Stimulated activated CD4-positive, alpha-beta T cell treated with anti-CD3 and anti-CD28 coated beads, Interleukin-4, amount 100 ng/mL, for 4 hours (primary cell): ENCODE measurements around the gene RABGAP1L.
"Not testable (repeated sequence)": the region's sequence is repeated elsewhere in the genome, so short reads cannot be mapped to it uniquely, and the experiment has no call there.

ENCODE experiments used
- DNase-seq, 2 experiments: peaks; one replicate each; pipeline ENCODE4 v3.0.0-alpha.2; 2020

RABGAP1L gene

GRCh38 chr1:174204697-174205308, 45.5 kb downstream of the RABGAP1L start:
- DNase-seq, result no peak

DNA sequence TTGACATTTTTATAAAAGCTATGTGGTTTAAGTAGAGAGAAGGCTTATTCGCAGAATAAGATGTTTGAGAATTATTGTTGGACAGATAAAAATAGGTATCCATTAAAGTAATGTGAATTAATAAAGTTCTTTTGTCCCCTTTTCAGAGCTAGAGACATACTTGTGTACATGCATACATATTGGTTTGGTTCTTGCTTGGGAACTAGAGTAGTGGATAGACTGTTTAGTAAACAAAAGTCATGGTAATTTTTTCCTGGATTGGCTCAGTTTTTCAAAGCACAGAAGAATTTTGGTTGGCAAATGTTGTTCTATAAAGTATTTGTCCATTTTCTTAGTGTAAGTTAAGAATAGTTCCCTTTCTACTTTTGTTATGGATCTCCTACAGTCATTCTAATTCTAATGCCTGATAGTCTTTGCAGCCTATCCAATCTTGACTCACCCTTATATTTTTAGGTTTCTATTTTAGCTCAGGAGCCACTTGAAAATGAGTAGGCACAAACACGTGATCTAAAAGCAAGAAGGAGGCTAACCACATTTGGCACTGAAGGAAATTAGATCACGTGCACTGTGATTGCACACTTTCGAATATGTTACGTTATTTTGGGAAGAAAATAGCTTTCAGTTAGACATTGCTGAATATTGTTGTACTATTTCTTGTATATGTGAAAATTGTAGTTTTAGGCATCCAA, 47.0 kb downstream of the RABGAP1L start:
- no peak for DNase-seq

- no peak for DNase-seq
These were observed 50.2 kb downstream of the RABGAP1L start for GRCh38 chr1:174209347-174210187.

DNA sequence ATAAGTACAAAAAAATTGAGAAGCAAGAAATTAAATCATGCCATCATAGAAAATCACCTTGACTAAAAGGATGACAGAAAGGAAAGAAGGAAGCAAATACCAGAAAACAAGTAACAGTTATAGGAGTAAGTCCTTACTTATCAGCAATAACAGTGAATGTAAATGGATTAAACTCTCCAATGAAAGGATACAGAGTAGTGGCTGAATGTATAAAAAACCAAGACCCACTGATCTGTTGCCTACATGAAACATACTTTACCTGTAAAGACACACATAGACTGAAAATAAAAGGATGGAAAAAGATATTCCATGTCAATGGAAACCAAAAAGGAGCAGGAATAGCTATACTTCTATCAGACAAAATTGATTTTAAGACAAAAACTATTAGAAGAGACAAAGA, 52.2 kb downstream of the RABGAP1L start:
- DNase-seq, result no peak

- no peak for DNase-seq
These were observed 56.4 kb downstream of the RABGAP1L start for GRCh38 chr1:174215766-174216165.

DNA sequence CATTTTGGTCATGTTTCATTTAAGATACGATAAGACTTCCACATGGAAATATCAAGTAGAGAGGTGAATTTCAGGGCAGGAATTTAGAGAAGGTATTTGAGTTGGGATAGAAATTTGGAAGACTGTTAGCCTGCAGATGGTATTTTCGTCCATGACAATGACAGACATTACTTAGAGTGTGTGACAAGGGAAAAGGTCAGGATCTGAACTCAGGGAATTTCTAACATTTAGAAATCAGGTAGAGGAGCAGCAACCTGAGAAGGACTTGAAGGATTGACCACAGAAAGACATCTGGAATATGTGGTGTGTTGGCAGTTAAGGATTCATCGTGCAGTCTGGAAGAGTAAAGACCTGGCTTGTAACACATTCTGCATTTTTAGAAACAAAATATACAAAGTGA, 57.9 kb downstream of the RABGAP1L start:
- DNase-seq, result no peak

GRCh38 chr1:174217787-174218574, 58.7 kb downstream of the RABGAP1L start:
- DNase-seq, result no peak

DNA sequence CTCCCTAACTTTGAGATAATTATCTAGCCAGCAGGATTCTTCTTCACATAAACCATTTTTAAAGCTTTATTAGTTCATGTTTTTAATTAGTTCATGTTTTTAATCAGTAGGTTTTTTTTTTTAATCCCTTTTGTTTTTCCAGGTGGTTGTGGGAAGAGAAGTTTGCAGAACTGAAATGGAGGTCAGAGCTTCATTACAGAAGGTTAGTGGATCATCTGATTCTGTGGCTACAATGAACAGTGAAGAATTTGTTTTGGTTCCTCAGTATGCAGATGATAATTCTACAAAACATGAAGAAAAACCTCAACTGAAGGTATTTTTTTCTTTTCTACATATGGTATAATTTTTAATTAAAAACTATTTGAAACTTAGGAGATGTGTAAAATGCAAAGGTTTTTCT, 59.7 kb downstream of the RABGAP1L start:
- DNase-seq, result no peak

DNA sequence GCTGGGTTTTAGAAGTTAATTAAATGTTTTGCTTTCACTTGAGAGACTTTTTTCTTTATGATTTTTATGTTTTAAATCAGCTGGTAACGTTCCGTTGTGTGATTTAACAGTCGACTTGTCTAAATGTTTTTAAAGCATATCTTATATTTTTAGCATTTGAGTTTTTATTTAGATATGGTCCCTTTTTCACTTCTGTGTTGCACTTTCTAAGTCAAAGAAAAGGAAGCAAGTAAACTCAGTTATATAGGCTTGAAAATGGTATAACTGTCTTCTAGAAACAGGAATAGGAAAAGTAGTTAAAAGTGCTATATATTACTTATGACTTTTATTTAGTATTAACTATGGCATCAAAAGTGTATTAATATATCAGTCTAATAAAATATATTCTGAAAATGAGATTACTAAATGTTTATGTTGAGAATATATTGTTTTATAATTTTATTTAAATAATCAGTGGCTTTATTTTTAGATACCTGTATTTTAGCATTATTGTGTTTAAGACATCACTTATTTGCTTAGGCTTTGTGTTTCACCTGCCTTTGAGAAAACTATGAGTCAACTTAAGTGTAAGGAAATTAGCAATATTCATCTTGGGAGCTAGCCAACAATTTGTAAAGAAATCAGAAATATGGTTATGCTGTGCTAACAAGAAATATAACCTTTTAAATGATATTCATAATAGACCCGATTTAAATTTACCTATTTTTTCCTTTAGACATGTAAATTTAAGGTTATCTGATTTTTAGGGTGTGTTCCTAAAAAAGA, 60.5 kb downstream of the RABGAP1L start:
- no peak for DNase-seq

DNA sequence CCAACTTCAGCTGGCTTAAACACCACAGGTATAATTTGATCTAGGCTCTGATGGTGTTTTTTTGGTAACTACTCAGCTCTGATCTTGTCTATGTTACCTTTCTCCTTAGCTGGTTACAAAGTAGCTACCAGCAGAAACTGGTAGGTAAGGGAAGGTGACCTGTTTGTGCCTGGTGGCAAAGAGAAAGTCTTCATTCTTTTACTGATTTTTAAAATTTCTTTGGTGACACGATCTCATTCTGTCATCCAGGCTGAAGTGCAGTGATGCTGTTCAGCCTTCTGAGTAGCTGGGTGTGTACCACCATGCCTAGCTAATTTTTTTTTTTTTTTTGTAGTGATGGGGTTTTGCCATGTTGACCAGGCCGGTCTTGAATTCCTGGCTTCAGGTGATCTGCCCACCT, 62.4 kb downstream of the RABGAP1L start:
- DNase-seq, result no peak

DNA sequence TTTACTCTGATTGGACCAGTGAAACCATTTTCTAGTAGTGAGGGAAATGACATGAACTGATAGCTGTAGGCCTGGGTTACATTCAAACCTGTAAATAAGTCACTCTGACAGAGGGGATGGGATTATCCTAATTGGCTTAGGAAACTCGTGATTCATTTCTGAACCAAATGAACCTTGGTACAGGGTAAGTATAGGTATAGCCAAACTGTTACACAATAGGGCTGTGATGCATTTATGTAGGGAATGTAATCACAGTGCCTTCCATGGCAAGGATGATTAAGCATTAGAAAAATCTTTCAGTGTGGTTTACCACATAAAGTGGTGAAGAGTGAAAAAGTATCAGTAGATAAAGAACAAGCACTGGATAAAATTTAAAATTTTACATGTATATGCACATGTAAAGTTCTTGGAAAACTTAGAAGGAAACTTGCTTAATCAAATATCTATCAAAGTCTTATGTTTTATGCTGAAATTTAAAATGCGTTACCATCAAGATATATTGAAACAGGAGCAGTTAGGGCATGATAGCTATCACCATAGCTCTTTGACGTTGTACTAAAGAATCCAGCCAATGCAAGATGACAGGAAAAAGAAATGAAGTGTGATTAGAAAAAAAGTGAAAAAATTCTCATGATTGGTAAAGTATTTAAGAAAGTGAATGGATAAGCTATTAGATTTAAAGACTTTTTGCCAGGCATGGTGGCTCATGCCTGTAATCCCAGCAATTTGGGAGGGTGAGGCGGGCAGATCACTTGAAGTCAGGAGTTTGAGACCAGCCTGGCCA, 63.0 kb downstream of the RABGAP1L start:
- DNase-seq, result no peak

GRCh38 chr1:174224641-174225040, 65.3 kb downstream of the RABGAP1L start:
- no peak for DNase-seq

GRCh38 chr1:174225499-174226204, 66.3 kb downstream of the RABGAP1L start:
- DNase-seq, result no peak

- no peak for DNase-seq
These were observed 71.1 kb downstream of the RABGAP1L start for GRCh38 chr1:174230399-174230798.

DNA sequence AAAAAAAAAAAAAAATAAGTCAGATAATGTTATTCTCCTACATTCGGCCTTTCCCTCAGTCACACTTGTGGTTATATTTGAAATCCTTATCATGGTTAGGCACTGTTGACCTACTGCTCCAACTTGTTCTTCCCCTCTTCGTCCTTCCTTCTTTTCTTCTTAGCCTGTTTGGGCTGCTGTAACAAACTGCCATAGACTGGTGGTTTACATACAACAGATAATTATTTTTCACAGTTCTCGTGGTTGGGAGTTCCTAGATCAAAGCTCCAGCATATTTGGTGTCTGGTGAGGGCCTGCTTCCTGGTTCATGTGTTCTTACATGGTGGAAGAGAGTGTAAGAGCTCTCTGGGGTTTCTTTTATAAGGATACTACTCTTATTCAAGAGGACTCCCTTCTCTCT, 73.4 kb downstream of the RABGAP1L start:
- DNase-seq, result no peak

GRCh38 chr1:174238845-174239501, 79.7 kb downstream of the RABGAP1L start:
- DNase-seq, result not testable (repeated sequence)

GRCh38 chr1:174239541-174239940, 80.2 kb downstream of the RABGAP1L start:
- DNase-seq, result no peak

DNA sequence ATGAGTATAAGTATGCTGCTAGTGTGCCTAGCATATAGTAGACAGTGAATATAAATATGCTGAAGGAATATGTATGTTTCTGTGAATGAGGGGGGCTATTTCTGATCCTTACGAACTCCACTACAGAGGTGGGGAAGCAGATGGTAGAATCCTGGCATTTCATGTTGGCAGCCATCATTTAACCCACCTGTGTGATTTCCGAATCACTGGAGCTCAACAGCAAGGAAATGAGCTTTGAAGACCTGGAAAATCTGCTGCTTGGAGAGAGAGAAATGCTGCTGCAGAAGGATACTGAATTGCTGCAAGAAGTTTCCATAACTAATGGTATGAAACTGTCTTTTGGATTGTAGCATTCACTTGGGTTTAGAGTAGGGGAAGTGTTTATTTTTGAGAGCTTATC, 83.5 kb downstream of the RABGAP1L start:
- no peak for DNase-seq

- no peak for DNase-seq
These were observed 84.2 kb downstream of the RABGAP1L start for GRCh38 chr1:174243451-174244000.

DNA sequence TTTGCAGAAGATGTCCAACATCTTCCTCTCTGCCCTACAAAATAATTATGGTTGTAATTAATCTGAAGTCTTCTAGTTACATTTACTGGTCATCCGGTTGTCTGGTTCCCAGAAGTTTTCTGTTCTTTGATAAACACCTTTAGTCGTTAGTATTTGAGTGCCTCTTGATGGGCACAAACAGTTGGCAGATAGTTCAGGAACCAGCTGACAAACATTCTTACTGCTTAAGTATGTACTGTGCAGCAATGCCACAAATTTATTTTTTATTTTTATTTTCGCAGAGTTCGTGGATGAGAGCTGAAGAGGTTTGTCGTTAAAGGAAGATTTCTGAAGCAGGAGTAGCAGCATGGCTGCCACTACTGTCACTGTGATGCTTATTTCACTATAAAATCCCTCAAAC, 84.7 kb downstream of the RABGAP1L start:
- DNase-seq, result no peak
